GM12872 (cell line): ENCODE measurements around the gene PTPRD.

Experiments
- TF ChIP-seq, protein P1 (sequence below): IDR thresholded peaks from 3 replicates; pipeline ENCODE4 v1.5.1; 2011; ENCODE audit warnings: low read depth, mild to moderate bottlenecking, low read length, moderate library complexity; ENCODE audit not compliant: insufficient read depth

The PTPRD gene

GRCh38 chr9:10095208-10095607 lies 517.6 kb downstream of the PTPRD start:
- TF ChIP-seq, protein P1, sequence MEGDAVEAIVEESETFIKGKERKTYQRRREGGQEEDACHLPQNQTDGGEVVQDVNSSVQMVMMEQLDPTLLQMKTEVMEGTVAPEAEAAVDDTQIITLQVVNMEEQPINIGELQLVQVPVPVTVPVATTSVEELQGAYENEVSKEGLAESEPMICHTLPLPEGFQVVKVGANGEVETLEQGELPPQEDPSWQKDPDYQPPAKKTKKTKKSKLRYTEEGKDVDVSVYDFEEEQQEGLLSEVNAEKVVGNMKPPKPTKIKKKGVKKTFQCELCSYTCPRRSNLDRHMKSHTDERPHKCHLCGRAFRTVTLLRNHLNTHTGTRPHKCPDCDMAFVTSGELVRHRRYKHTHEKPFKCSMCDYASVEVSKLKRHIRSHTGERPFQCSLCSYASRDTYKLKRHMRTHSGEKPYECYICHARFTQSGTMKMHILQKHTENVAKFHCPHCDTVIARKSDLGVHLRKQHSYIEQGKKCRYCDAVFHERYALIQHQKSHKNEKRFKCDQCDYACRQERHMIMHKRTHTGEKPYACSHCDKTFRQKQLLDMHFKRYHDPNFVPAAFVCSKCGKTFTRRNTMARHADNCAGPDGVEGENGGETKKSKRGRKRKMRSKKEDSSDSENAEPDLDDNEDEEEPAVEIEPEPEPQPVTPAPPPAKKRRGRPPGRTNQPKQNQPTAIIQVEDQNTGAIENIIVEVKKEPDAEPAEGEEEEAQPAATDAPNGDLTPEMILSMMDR, result no peak

- TF ChIP-seq, protein P1, result no peak
These were observed 518.2 kb downstream of the PTPRD start for GRCh38 chr9:10094563-10094962.

- TF ChIP-seq, protein P1, result no peak
These were observed 532.8 kb downstream of the PTPRD start for GRCh38 chr9:10080012-10080411.

- TF ChIP-seq, protein P1, result no peak
These were observed 533.4 kb downstream of the PTPRD start for GRCh38 chr9:10079284-10079964.

DNA sequence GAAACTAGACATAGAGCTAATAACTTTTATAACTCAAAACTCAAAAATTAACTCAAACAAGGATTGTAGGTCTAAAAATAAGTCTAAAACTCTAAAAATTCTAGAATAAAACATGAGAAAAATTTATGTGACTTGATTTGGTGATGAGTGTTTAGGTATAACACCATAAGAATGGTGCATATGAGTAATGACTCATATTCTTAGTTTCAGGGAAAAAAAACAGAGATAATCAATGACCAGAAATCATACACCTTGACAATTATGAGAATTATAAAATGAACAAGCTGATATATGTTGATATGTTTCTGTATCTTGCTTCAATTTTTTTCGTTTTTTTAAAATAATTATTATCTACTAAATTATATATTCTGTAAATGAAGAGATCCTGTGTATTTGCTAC lies 541.2 kb downstream of the PTPRD start:
- TF ChIP-seq, protein P1, result no peak

GRCh38 chr9:10062629-10063395 lies 550.0 kb downstream of the PTPRD start:
- TF ChIP-seq, protein P1, result no peak

DNA sequence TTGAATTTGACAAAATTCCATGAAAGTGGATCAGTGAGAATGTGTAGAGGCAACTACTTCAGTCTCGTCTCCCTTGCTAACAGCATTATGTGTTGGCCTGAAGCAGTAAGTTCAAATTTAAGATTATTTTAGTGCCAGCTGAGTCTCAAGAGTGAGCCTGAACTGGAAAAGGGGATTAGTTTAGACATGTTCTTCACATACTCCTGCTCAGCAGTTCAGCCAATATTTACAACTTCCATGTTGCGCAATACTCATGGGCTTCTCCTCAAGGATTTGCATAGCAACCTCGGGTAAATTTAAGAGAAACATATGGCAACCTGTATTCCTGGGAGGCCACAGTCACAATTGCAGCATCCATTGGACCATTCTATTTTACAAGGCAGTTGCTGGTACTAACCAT lies 553.8 kb downstream of the PTPRD start:
- TF ChIP-seq, protein P1, result no peak
